Measurements from ENCODE around the gene NSA2.

NSA2 gene

DNA sequence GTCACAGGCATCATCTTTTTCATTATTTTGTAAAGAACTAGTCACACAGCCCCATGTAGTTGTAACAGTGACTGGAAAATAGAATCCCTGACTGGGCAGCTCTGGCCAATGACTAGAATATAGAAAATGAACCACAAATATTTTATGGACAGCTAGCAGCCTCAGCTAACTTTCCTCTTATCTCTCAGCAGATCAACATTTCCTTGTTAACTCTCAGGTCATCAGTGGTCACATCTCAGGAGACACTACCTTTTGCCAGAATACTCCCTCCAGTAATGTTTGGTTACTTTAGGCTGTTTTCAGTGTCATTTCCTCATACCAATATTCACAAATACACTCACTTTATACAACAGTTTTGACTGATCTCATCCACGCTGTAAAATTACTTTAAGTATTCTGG lies 55.2 kb downstream of the NSA2 start:
- DNase-seq: no peak

- DNase-seq: no peak
These were observed 62.4 kb downstream of the NSA2 start for GRCh38 chr5:74829413-74829812.
